GM19463 (cell line): ENCODE measurements around the gene CLCNKA.
"Not testable (repeated sequence)": the region's sequence is repeated elsewhere in the genome, so short reads cannot be mapped to it uniquely, and the experiment has no call there.

Experiments
- ATAC-seq: cut with Tn5 transposase; IDR thresholded peaks from one replicate; pipeline ENCODE4 v1.9.1; 2021; ENCODE audit warnings: mild to moderate bottlenecking, moderate library complexity; ENCODE audit not compliant: unreplicated experiment

CLCNKA gene

GRCh38 chr1:16039871-16040270 lies 18.0 kb downstream of the CLCNKA start:
- ATAC-seq, result not testable (repeated sequence)

- ATAC-seq, result no peak
Measured at GRCh38 chr1:16041200-16041599, 19.4 kb downstream of the CLCNKA start.

GRCh38 chr1:16042096-16042495 lies 20.3 kb downstream of the CLCNKA start:
- no peak for ATAC-seq

GRCh38 chr1:16042654-16043053 lies 20.8 kb downstream of the CLCNKA start:
- ATAC-seq, result not testable (repeated sequence)

- no peak for ATAC-seq
Measured at GRCh38 chr1:16043521-16043920, 21.7 kb downstream of the CLCNKA start, which contains the start of gene CLCNKB. Gene CLCNKB, plus strand, starts transcription at chr1:16043782. Its CDS starts 711 bp downstream, at chr1:16044493.

GRCh38 chr1:16043950-16044349 lies 22.1 kb downstream of the CLCNKA start:
- ATAC-seq, result no peak

GRCh38 chr1:16046842-16047241 lies 25.0 kb downstream of the CLCNKA start:
- ATAC-seq, result no peak

GRCh38 chr1:16047791-16048475 lies 26.1 kb downstream of the CLCNKA start:
- no peak for ATAC-seq

GRCh38 chr1:16048573-16049189 lies 26.8 kb downstream of the CLCNKA start:
- no peak for ATAC-seq

- no peak for ATAC-seq
Measured at GRCh38 chr1:16050328-16050727, 28.5 kb downstream of the CLCNKA start.

GRCh38 chr1:16051039-16051438 lies 29.2 kb downstream of the CLCNKA start:
- no peak for ATAC-seq

GRCh38 chr1:16051949-16052348 lies 30.1 kb downstream of the CLCNKA start:
- ATAC-seq, result not testable (repeated sequence)

GRCh38 chr1:16053781-16054502 lies 32.1 kb downstream of the CLCNKA start:
- ATAC-seq, result no peak

- ATAC-seq, result no peak
Measured at GRCh38 chr1:16054598-16055540, 33.0 kb downstream of the CLCNKA start.

GRCh38 chr1:16055613-16056520 lies 34.0 kb downstream of the CLCNKA start:
- no peak for ATAC-seq

- not testable (repeated sequence) for ATAC-seq
Measured at GRCh38 chr1:16056521-16056912, 34.7 kb downstream of the CLCNKA start.

GRCh38 chr1:16057314-16057915 lies 35.6 kb downstream of the CLCNKA start:
- not testable (repeated sequence) for ATAC-seq

- ATAC-seq, result not testable (repeated sequence)
Measured at GRCh38 chr1:16058394-16059120, 36.7 kb downstream of the CLCNKA start.

- no peak for ATAC-seq
Measured at GRCh38 chr1:16061266-16061665, 39.4 kb downstream of the CLCNKA start.
